Measurements from ENCODE around the gene CPS1. TPM values are rescaled to one million over a fixed set of nuclear protein-coding genes. Genes with fewer than 3 reads are reported as not detected.
A peak's percentile ranks its signal among the peaks of the same experiment; 100 is the strongest.

Gene CPS1
- total RNA-seq, 3 donors from 2014 or later, result 5.2 to 10.4 (median 9.2) TPM

DNA sequence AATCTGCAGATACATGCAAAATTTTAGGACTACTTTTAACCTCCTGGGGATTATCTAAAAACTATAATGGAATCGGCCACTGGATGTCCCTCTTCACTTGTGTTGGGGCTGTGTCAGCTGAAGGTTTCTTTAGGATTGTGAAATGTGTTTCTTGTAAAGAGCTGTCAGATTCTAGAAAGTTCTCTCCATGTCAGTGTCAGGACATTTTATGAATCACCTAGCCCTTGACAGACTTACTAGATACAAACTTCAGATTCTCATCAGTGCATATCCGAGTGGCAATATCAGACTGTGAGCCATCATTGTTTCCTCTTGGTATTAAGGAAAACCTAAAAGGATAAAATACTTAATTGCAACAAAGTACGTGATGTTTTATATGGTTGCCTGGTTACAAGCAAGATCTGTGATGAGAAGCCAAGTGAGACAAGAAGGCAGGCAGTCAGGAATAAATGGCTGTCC lies 107.3 kb downstream of the CPS1 start:
- H3K27me3 ChIP-seq, result no peaks in the 10 kb centered on the region
- H3K4me1 ChIP-seq, result no peaks in the 10 kb centered on the region
- H3K9me3 ChIP-seq, result no peaks in the 10 kb centered on the region
- H3K27ac ChIP-seq, result no peak overlapping the region
- H3K36me3 ChIP-seq, result no peaks in the 10 kb centered on the region
- no peak for DNase-seq (ENCODE audit: low spot score in 2 of 2)
- TF ChIP-seq, protein P1, sequence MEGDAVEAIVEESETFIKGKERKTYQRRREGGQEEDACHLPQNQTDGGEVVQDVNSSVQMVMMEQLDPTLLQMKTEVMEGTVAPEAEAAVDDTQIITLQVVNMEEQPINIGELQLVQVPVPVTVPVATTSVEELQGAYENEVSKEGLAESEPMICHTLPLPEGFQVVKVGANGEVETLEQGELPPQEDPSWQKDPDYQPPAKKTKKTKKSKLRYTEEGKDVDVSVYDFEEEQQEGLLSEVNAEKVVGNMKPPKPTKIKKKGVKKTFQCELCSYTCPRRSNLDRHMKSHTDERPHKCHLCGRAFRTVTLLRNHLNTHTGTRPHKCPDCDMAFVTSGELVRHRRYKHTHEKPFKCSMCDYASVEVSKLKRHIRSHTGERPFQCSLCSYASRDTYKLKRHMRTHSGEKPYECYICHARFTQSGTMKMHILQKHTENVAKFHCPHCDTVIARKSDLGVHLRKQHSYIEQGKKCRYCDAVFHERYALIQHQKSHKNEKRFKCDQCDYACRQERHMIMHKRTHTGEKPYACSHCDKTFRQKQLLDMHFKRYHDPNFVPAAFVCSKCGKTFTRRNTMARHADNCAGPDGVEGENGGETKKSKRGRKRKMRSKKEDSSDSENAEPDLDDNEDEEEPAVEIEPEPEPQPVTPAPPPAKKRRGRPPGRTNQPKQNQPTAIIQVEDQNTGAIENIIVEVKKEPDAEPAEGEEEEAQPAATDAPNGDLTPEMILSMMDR (IDR thresholded peaks at IDR 0.05), result peak in 1 of 3 donors; percentile 16
- no peak for TF ChIP-seq POLR2AphosphoS5 (IDR thresholded peaks at IDR 0.05)
- H3K4me3 ChIP-seq, result no peak overlapping the region
- intact Hi-C loops (cut with DNase I; ENCODE audit: low total_unique reads), result no loop called here

DNA sequence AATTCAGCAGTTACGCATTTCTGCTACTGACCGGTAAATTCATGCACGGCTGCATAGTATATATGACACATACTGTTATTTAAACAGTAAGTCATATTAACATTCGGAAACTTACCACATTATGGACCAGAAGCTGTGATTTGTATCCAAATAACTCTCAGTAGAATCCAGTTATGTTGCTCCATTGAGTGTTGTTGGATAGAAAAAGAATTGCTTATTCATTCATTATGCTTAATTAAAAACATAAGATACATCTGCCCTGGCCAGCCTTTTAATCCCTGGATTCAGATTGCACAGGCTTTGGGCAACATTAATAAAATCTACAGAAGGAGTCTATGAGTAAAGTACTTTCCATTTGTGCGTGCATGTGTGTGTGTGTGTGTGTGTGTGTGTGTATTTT lies 111.3 kb downstream of the CPS1 start:
- intact Hi-C loops (cut with DNase I; ENCODE audit: low total_unique reads), result no loop called here
- Histone ChIP-seq H3K27me3 (no peaks in the 10 kb centered on the region), H3K36me3 (no peaks in the 10 kb centered on the region), H3K9me3 (no peaks in the 10 kb centered on the region), H3K27ac (no peak overlapping the region), H3K4me1 (no peaks in the 10 kb centered on the region), H3K4me3 (no peak overlapping the region)
- TF ChIP-seq POLR2AphosphoS5 (IDR thresholded peaks at IDR 0.05), result no peak
- TF ChIP-seq, protein P1 (IDR thresholded peaks at IDR 0.05), result no peak
- TF ChIP-seq POLR2A (IDR thresholded peaks at IDR 0.05), result no peak
- no peak for DNase-seq (ENCODE audit: low spot score in 2 of 2)

DNA sequence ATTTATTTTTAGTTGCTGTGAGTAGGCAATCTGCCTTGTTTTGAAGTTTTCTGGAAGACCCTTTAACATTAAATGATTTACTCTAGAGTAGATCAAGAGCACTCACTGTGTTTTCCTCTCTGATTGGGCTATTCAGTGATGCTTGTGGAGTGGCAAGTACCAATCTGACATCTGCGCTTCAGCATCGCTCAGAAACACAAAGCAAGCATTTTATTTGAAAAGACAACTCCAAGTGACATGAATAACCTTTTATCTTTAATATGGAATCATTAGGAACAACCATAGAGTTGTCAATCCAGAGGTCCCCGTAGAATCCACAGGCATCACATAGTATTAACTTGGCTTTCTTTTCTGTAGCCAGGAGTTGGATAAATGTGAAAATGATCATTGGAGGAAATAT lies 114.7 kb downstream of the CPS1 start:
- intact Hi-C loops (cut with DNase I; ENCODE audit: low total_unique reads), result no loop called here
- Histone ChIP-seq H3K4me1 (no peaks in the 10 kb centered on the region), H3K36me3 (no peaks in the 10 kb centered on the region), H3K27me3 (no peaks in the 10 kb centered on the region), H3K27ac (no peak overlapping the region), H3K4me3 (no peak overlapping the region), H3K9me3 (no peaks in the 10 kb centered on the region)
- no peak for DNase-seq (ENCODE audit: low spot score in 2 of 2)
- TF ChIP-seq, protein P1 (IDR thresholded peaks at IDR 0.05), result no peak

DNA sequence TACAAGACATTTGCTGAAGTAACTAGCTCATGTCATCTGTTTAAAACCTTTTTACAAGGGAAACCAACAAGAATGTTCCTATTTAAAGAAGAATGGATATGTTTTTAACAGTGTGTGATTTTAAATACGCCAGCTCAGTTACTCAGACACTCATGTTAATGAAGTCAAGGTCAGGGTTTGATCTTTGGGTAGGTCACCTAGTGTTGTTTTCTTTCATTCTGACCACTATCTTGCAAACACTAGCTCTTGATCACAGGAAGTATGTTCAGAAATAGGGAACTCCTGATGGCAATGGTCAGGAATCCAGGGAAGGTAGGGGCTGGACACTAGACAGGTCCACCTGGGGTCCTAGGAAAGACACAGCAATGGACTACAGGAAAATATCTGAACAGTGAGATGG lies 116.7 kb downstream of the CPS1 start:
- H3K27ac ChIP-seq, result no peak overlapping the region
- H3K27me3 ChIP-seq, result no peaks in the 10 kb centered on the region
- no peak for DNase-seq (ENCODE audit: low spot score in 2 of 2)
- H3K9me3 ChIP-seq, result no peaks in the 10 kb centered on the region
- no peaks in the 10 kb centered on the region for H3K4me1 ChIP-seq
- H3K36me3 ChIP-seq, result no peaks in the 10 kb centered on the region
- H3K4me3 ChIP-seq, result no peak overlapping the region
- intact Hi-C loops (cut with DNase I; ENCODE audit: low total_unique reads), result no loop called here
- TF ChIP-seq POLR2A (IDR thresholded peaks at IDR 0.05) (no peak), POLR2AphosphoS5 (IDR thresholded peaks at IDR 0.05) (no peak)
- TF ChIP-seq, protein P1 (IDR thresholded peaks at IDR 0.05), result no peak

DNA sequence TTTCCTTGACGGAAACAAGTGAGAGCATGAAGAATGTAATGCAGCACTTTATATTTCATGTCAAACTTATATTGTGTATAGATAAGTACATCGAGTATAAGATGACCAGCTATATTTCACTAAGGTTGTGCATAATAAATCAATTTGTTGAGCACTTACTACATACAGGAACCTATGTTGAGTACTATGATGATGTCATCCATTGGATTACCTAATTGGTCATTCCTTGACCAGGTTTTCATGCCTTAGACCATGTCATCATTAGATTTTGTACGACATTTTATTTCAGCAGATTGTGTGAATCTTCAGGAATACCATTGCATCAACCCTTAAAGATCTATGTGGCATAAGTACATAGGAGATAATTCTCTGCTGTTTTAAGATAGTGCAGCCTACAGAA lies 119.7 kb downstream of the CPS1 start:
- no peaks in the 10 kb centered on the region for H3K36me3 ChIP-seq
- DNase-seq (ENCODE audit: low spot score in 2 of 2), result no peak
- no peaks in the 10 kb centered on the region for H3K9me3 ChIP-seq
- H3K4me3 ChIP-seq, result no peak overlapping the region
- no peak overlapping the region for H3K27ac ChIP-seq
- H3K4me1 ChIP-seq, result no peaks in the 10 kb centered on the region
- no peak for TF ChIP-seq POLR2A (IDR thresholded peaks at IDR 0.05)
- TF ChIP-seq POLR2AphosphoS5 (IDR thresholded peaks at IDR 0.05), result no peak
- intact Hi-C loops (cut with DNase I; ENCODE audit: low total_unique reads), result no loop called here
- H3K27me3 ChIP-seq, result no peaks in the 10 kb centered on the region

DNA sequence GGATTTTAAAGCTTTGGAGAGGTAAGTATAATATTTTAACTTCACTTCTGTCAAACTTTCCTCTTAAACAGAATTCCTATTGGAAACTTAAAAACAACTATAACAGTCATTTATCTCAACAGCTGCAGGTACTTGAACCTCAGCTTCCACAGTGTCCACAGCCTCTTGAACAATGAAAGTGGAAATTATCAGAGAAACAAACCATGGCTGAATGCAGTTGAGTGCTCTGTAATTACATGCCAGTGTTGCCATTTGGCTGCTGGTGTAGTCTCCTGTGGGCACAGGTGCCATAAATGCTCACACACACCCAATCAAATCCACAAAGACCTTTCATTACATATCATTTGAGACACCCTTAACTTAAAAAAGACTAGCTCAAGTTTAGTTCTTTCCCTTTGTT lies 125.1 kb downstream of the CPS1 start:
- intact Hi-C loops (cut with DNase I; ENCODE audit: low total_unique reads), result no loop called here
- Histone ChIP-seq H3K36me3 (no peaks in the 10 kb centered on the region), H3K4me1 (no peaks in the 10 kb centered on the region), H3K4me3 (no peak overlapping the region), H3K9me3 (no peaks in the 10 kb centered on the region), H3K27ac (no peak overlapping the region), H3K27me3 (no peaks in the 10 kb centered on the region)
- no peak for DNase-seq (ENCODE audit: low spot score in 2 of 2)
- TF ChIP-seq POLR2AphosphoS5 (IDR thresholded peaks at IDR 0.05) (no peak), POLR2A (IDR thresholded peaks at IDR 0.05) (no peak)
- TF ChIP-seq, protein P1 (IDR thresholded peaks at IDR 0.05), result no peak

Data from breast epithelium (tissue), 4 donors.